A673 (cell line): ENCODE measurements around the gene RSBN1.

Experiments
- CTCF ChIP-seq: fragments of 300-800, 200-600 bp; sonication (generic); conservative IDR thresholded peaks from 2 replicates; pipeline ENCODE4 v1.5.1; 2017; ENCODE audit warnings: low read depth, mild to moderate bottlenecking, antibody characterized with exemption, low read length, moderate library complexity, mixed read lengths
- EZH2 ChIP-seq: fragments of 200-600 bp; sonication (generic); IDR thresholded peaks from 2 replicates; pipeline ENCODE4 v1.6.1; 2017; ENCODE audit warnings: borderline replicate concordance, low read depth, mild to moderate bottlenecking, mixed read lengths, antibody characterized with exemption, low read length; ENCODE audit not compliant: poor library complexity, severe bottlenecking

- TF ChIP-seq CTCF (no peak), EZH2 (no peak)
These were observed 62.9 kb downstream of the RSBN1 start for GRCh38 chr1:113749402-113749801.
